Esophagus squamous epithelium (tissue), 5 donors: ENCODE measurements around the gene RAN. TPM values are rescaled to one million over a fixed set of nuclear protein-coding genes. Genes with fewer than 3 reads are reported as not detected.
"Not testable (repeated sequence)": the region's sequence is repeated elsewhere in the genome, so short reads cannot be mapped to it uniquely, and the experiment has no call there.

Source experiments
- DNase-seq: peaks from one replicate; lab custom pipeline; 2025; lab: John Stamatoyannopoulos, UW
- H3K27ac ChIP-seq, 4 donors: fragments of 200-600 bp; sonication (generic); one replicate each; pipeline ENCODE4 v1.5.1; 2016 to 2019; ENCODE audit warnings: mild to moderate bottlenecking in 1 of 4
- H3K27me3 ChIP-seq, 4 donors: fragments of 200-600 bp; sonication (generic); 1 replicate in 3 of 4; 2 replicates in 1 of 4; pipeline versions ENCODE4 v1.5.1 to v1.6.0; 2017 to 2021; ENCODE audit warnings: antibody characterized with exemption in 1 of 4
- H3K36me3 ChIP-seq, 3 donors: fragments of 200-600 bp; sonication (generic); one replicate each; pipeline ENCODE4 v1.5.1; 2016 to 2019
- H3K4me1 ChIP-seq, 3 donors: fragments of 200-600 bp; sonication (generic); one replicate each; pipeline ENCODE4 v1.5.1; 2017 to 2019
- H3K4me3 ChIP-seq, 4 donors: fragments of 200-600 bp; sonication (generic); 1 replicate in 3 of 4; 2 replicates in 1 of 4; pipeline ENCODE4 v1.5.1; 2016 to 2019; ENCODE audit warnings: mild to moderate bottlenecking in 2 of 4, moderate library complexity in 1 of 4
- H3K9me3 ChIP-seq, 3 donors: fragments of 200-600 bp; sonication (generic); one replicate each; pipeline ENCODE4 v1.5.1; 2016 to 2019
- POLR2A ChIP-seq, 4 donors: fragments of 450-650 bp; IDR thresholded peaks; one replicate each; pipeline ENCODE4 v1.6.1; 2017; ENCODE audit warnings: antibody characterized with exemption in 4 of 4, mild to moderate bottlenecking in 4 of 4, moderate library complexity in 3 of 4
- WGBS, 2 donors: methylation state at CpG; one replicate each; pipeline ENCODE4 v1.1.5; 2018; 5-methylcytosine and 5-hydroxymethylcytosine counted together
- intact Hi-C: fragments of 100-400 bp; cut with DNase I; formaldehyde crosslinking; loops from one replicate; pipeline ENCODE4 v1.15.0; 2022
- total RNA-seq, 4 donors: library from RNA; depleted of rRNA; stranded (reverse); fragments of >200 nt; gene quantifications; one replicate each; pipeline ENCODE4 v1.1.0, GENCODE V29; 2016
- TF ChIP-seq, protein P1 (sequence below), 6 experiments: fragments of 450-650 bp in 4 of 6; fragments of 200-600 bp in 2 of 6; sonication (generic) in 2 of 6; IDR thresholded peaks; one replicate each; pipeline ENCODE4 v1.5.1; 2016 to 2019; ENCODE audit warnings: antibody characterized with exemption in 6 of 6, mild to moderate bottlenecking in 4 of 6, moderate library complexity in 4 of 6
- donor health status: DM: yes; HTN: yes; CAD: no.

The RAN gene
- total RNA-seq, 4 donors from 2014 or later, result 204 to 375 (median 325) TPM

DNA sequence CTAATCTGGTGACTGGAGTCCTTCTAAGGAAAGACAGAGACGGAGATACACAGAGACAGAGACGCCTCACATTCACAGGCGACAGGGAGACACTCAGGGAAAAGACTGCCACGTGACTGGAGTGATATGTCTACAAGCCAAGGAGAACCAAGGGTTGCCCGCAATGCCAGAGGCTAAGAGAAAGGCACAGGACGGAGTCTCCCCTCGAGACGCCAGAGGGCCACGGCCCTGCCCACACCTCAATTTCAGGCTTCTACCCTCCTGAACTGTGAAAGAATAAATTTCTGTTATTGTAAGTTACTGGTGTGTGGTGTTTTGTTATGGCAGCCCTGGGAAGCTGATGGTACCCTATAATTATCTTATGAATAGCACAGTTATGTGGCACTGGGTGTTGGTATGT lies 11.6 kb upstream of the RAN start:
- Histone ChIP-seq H3K4me1 (no peaks in the 10 kb centered on the region), H3K36me3 (no peaks in the 10 kb centered on the region), H3K27ac (no peak overlapping the region), H3K9me3 (peaks cover 0 to 11% (median 10%) of the 10 kb centered on the region in 3 donors), H3K4me3 (no peak overlapping the region), H3K27me3 (peaks cover 0 to 2% (median 0%) of the 10 kb centered on the region in 4 donors)
- TF ChIP-seq POLR2A (IDR thresholded peaks at IDR 0.05), result no peak
- TF ChIP-seq, protein P1, sequence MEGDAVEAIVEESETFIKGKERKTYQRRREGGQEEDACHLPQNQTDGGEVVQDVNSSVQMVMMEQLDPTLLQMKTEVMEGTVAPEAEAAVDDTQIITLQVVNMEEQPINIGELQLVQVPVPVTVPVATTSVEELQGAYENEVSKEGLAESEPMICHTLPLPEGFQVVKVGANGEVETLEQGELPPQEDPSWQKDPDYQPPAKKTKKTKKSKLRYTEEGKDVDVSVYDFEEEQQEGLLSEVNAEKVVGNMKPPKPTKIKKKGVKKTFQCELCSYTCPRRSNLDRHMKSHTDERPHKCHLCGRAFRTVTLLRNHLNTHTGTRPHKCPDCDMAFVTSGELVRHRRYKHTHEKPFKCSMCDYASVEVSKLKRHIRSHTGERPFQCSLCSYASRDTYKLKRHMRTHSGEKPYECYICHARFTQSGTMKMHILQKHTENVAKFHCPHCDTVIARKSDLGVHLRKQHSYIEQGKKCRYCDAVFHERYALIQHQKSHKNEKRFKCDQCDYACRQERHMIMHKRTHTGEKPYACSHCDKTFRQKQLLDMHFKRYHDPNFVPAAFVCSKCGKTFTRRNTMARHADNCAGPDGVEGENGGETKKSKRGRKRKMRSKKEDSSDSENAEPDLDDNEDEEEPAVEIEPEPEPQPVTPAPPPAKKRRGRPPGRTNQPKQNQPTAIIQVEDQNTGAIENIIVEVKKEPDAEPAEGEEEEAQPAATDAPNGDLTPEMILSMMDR (IDR thresholded peaks at IDR 0.05), result no peak
- intact Hi-C loops, result no loop called here
- no peak for DNase-seq
- 89 to 90% methylated on average over 9 of the region's 9 CpGs for WGBS, 2 donors

DNA sequence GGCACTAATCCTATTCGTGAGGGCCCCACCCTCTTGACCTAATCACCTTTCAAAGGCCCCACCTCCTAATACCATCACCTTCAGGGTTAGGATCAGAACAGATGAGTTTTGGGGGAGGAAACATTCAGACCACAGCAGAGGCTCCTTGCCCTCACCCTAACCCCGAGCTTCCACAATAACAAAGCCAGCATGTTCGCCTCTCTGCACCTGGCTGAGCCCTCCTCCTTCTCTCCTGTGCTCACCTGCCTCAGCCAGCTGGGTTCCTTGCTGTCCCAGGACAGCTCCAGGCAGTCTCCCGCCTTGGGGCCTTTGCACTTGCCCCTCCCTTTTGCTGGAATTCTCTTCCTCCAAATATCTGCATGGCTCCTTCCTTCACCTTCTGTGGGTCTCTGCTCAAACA lies 9.7 kb upstream of the RAN start:
- WGBS, 2 donors, result 77 to 85% methylated on average over 4 of the region's 4 CpGs
- TF ChIP-seq POLR2A (IDR thresholded peaks at IDR 0.05), result no peak
- TF ChIP-seq, protein P1 (IDR thresholded peaks at IDR 0.05), result no peak
- Histone ChIP-seq H3K4me1 (no peaks in the 10 kb centered on the region), H3K27me3 (no peaks in the 10 kb centered on the region), H3K4me3 (no peak overlapping the region), H3K9me3 (peaks cover 0 to 8% (median 8%) of the 10 kb centered on the region in 3 donors), H3K27ac (no peak overlapping the region), H3K36me3 (no peaks in the 10 kb centered on the region)
- intact Hi-C loops, result no loop called here
- DNase-seq, result no peak

DNA sequence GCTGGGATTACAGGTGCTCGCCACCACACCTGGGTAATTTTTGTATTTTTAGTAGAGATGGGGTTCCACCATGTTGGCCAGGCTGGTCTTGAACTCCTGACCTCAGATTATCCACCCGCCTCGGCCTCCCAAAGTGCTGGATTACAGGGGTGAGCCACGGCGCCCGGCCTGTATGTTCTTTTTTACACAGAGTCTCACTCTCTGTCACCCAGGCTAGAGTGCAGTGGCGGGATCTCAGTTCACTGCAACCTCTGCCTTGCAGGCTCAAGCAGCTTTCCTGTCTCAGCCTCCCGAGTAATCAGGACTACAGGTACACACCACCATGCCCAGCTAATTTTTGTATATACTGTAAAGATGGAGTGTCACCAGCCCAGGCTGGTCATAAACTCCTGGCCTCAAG lies 9.1 kb upstream of the RAN start:
- H3K36me3 ChIP-seq, intact Hi-C loops, H3K27ac ChIP-seq, H3K27me3 ChIP-seq, H3K4me3 ChIP-seq, H3K4me1 ChIP-seq, H3K9me3 ChIP-seq, DNase-seq: not testable (repeated sequence)
- WGBS, 2 donors, result 86 to 96% methylated on average over 6 to 7 of the region's 8 CpGs

DNA sequence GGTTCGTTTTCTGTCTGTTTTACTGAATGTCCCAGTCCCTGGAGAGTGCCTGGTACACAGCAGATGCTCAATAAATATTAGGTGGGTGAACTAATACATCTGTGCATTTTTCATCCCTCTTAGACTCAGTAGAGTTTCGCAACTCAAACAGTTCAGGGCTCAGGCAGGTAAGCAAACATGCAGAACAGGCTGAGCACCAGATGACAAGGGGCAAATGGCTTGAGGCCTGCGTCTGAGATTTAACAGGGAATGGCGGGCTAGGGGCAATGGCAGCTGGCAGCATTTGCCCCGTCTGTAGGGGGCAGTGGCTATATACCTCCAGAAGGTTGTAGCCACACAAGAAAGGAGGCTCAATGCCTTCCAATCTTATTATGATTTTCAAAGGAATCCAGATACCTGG lies 8.6 kb upstream of the RAN start:
- Histone ChIP-seq H3K9me3 (no peaks in the 10 kb centered on the region), H3K36me3 (no peaks in the 10 kb centered on the region), H3K27ac (no peak overlapping the region), H3K27me3 (no peaks in the 10 kb centered on the region), H3K4me1 (no peaks in the 10 kb centered on the region), H3K4me3 (no peak overlapping the region)
- DNase-seq, result no peak
- intact Hi-C loops, result no loop called here
- TF ChIP-seq, protein P1 (IDR thresholded peaks at IDR 0.05), result no peak
- no peak for TF ChIP-seq POLR2A (IDR thresholded peaks at IDR 0.05)
- WGBS, 2 donors, result 68 to 78% methylated on average over 4 of the region's 5 CpGs

DNA sequence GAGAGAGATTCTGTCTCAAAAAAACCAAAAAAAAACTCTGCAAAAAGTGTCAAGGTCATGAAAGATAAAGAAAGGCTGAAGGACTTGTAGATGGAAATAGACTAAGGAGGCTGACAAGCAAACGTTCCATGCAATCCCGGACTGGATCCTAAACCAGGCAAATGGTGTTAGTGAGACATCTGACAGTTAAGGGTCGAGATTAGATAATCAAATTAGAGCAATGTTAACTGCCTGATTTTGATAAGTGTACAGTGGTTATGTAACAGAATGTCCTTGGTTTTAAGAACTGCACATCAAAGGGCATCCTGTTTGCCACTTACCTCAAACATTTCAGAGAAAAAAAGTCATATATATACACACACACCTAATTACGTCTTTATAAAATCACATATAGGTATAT lies 3.5 kb upstream of the RAN start:
- H3K9me3 ChIP-seq, result no peaks in the 10 kb centered on the region
- H3K4me3 ChIP-seq, result no peak overlapping the region
- H3K4me1 ChIP-seq, result peaks cover 0 to 20% (median 15%) of the 10 kb centered on the region in 3 donors
- intact Hi-C loops, result no loop called here
- H3K27ac ChIP-seq, result no peak overlapping the region
- no peak for DNase-seq
- no peaks in the 10 kb centered on the region for H3K27me3 ChIP-seq
- peaks cover 0 to 6% (median 0%) of the 10 kb centered on the region in 3 donors for H3K36me3 ChIP-seq
- WGBS, 2 donors, result 65 to 72% methylated on average over 4 of the region's 4 CpGs
- TF ChIP-seq POLR2A (IDR thresholded peaks at IDR 0.05), result no peak
- TF ChIP-seq, protein P1 (IDR thresholded peaks at IDR 0.05), result no peak
